Gastrocnemius medialis (tissue), 4 donors: ENCODE data around the gene TMEM240. TPM values are rescaled to one million over a fixed set of nuclear protein-coding genes. Genes with fewer than 3 reads are reported as not detected.

ENCODE experiments used
- ATAC-seq, 2 donors: fragments of 150-250 bp; one replicate each; pipeline ENCODE4 v1.9.1; 2016
- DNase-seq, 2 donors: peaks; one replicate each; pipeline ENCODE4 v3.0.0-alpha.2; 2019
- H3K27ac ChIP-seq, 4 donors: fragments of 200-600 bp; sonication (generic); 1 replicate in 1 of 4; 2 replicates in 3 of 4; pipeline ENCODE4 v1.5.1; 2016 to 2018; ENCODE audit warnings: mild to moderate bottlenecking in 2 of 4, moderate library complexity in 1 of 4
- H3K27me3 ChIP-seq, 3 donors: fragments of 200-600 bp; sonication (generic) in 2 of 3; 1 replicate in 1 of 3; 2 replicates in 2 of 3; pipeline versions ENCODE4 v1.5.1 to v1.6.0; 2016 to 2019; ENCODE audit warnings: mild to moderate bottlenecking in 1 of 3, moderate library complexity in 1 of 3
- H3K36me3 ChIP-seq, 2 donors: fragments of 200-600 bp; sonication (generic) in 1 of 2; one replicate each; pipeline ENCODE4 v1.5.1; 2017 to 2018
- H3K4me1 ChIP-seq, 2 donors: fragments of 200-600 bp; sonication (generic) in 1 of 2; one replicate each; pipeline ENCODE4 v1.5.1; 2016 to 2017; ENCODE audit warnings: mild to moderate bottlenecking in 2 of 2
- H3K4me3 ChIP-seq, 4 donors: fragments of 200-600 bp; sonication (generic) in 3 of 4; 1 replicate in 1 of 4; 2 replicates in 3 of 4; pipeline ENCODE4 v1.5.1; 2016 to 2019; ENCODE audit warnings: mild to moderate bottlenecking in 2 of 4
- H3K9me3 ChIP-seq, 3 donors: fragments of 200-600 bp; sonication (generic) in 2 of 3; 1 replicate in 1 of 3; 2 replicates in 2 of 3; pipeline ENCODE4 v1.5.1; 2016 to 2019
- POLR2A ChIP-seq, 2 donors: fragments of 450-650 bp; IDR thresholded peaks; one replicate each; pipeline ENCODE4 v1.6.1; 2017; ENCODE audit warnings: antibody characterized with exemption in 2 of 2, mild to moderate bottlenecking in 2 of 2, moderate library complexity in 2 of 2
- in situ Hi-C, 4 donors: fragments of 200-750 bp; cut with MboI; loops; one replicate each; pipeline versions ENCODE4 v1.15.0 to v1.8.0; 2017; ENCODE audit warnings: low sequenced_read_pairs in 4 of 4
- intact Hi-C: fragments of 100-400 bp; cut with DNase I; formaldehyde crosslinking; loops from one replicate; pipeline ENCODE4 v1.15.1; 2023; ENCODE audit warnings: low total_unique reads
- total RNA-seq, 4 donors: library from RNA; depleted of rRNA; stranded (reverse); fragments of >200 nt; gene quantifications; one replicate each; pipeline versions ENCODE4 v1.1.0 to v1.2.3, GENCODE V29; 2016
- TF ChIP-seq, protein P1 (sequence below), 5 experiments: fragments of 450-650 bp in 3 of 5; fragments of 200-600 bp in 2 of 5; sonication (generic) in 2 of 5; IDR thresholded peaks in 4 of 5; conservative IDR thresholded peaks in 1 of 5; 1 replicate in 4 of 5; 2 replicates in 1 of 5; pipeline ENCODE4 v1.5.1; 2016 to 2019; ENCODE audit warnings: antibody characterized with exemption in 5 of 5, mild to moderate bottlenecking in 3 of 5, moderate library complexity in 3 of 5

TMEM240 gene
- total RNA-seq, 4 donors from 2014 or later, result 1.1 to 2.0 (median 1.9) TPM; not detected in 1

DNA sequence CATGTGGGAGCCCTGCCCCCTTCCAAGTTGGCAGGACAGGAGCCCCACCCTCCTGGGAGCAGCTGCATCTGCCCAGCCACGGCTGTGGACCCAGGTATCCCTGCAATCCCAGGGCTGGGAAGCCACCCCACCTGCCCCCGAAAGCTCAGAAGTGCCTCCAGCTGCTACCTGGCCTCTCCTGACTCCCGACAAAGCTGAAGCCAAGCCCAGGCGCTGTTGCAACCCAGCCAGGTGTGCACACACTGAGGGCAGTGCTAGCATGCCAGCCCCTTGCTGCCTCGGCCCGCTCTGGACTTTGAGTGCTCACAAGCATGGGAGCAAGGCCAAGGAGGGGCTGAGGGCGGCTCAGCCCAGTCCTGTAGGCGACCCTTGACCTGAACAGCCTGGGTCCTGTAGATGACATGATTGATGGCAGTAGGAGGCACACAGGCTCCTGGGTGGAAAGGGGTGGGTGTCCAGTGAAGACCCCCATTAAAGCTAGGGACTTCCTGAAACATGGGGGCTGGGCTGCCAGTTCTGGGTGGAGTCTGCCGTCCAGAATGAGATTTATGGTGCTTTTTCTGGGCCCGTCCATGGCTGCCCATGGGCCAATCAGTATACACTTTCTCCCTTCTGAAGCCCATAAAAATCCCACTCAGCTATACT lies 37.1 kb upstream of the TMEM240 start:
- H3K9me3 ChIP-seq, result no peaks in the 10 kb centered on the region
- intact Hi-C loops (no loop called here), in situ Hi-C loops (no loop called here)
- no peak for DNase-seq
- no peak overlapping the region for H3K27ac ChIP-seq
- no peak overlapping the region for H3K4me3 ChIP-seq
- no peaks in the 10 kb centered on the region for H3K27me3 ChIP-seq
- no peak for TF ChIP-seq POLR2A (IDR thresholded peaks at IDR 0.05)
- no peaks in the 10 kb centered on the region for H3K36me3 ChIP-seq
- ATAC-seq, result no peak
- peaks cover 18 to 22% of the 10 kb centered on the region in 2 donors for H3K4me1 ChIP-seq

DNA sequence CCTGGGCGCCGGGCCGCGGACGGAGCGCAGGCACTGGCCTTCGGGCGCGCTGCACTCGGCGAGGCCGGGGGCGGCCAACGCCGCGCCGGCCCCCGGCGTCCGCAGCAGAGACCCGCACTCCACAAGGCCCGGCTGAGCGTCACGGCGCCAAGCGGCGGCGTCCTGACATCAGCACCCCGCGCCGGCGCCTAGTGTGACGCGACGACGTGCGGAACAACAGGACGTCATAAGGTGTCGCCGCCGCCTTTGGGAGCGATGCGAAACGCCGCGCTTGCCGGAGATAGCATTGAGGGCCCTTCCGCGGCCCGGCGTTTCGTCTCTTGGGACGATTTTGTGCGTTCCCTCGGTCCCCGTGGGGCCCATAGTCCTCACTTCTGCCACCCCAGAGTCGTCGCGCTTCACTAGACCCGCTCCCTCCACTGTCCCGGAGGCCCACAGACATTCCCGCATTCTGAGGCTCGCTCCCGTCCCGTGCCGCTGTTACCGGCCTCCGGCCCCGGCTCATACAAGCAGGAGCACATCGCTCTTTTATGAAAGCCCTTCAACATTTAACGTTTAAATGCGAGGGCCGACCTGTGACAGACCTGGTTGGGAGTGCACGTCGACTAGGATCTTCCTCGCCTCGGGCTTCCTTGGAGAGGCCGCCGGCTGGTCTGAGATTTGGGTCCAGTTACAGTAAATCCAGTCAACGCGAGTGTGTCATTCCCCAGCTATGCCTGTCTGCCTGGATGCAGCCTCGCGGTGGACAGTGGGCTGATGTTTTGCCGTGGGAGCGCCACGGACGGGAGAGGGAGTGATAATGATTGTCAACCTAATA lies 34.5 kb upstream of the TMEM240 start, which contains the start of gene SSU72:
Gene SSU72 (minus strand): TSS at position 143 of the 817 bp plus-strand sequence. CDS start 306 bp downstream, outside the sequence.
- intact Hi-C loops, result loop anchor here (1.0 to 2.0 kb wide), 4 partner anchors 40 to 176 kb away; partner anchors contain the start of genes ATAD3A, ATAD3B, CCNL2 and MIB2

DNA sequence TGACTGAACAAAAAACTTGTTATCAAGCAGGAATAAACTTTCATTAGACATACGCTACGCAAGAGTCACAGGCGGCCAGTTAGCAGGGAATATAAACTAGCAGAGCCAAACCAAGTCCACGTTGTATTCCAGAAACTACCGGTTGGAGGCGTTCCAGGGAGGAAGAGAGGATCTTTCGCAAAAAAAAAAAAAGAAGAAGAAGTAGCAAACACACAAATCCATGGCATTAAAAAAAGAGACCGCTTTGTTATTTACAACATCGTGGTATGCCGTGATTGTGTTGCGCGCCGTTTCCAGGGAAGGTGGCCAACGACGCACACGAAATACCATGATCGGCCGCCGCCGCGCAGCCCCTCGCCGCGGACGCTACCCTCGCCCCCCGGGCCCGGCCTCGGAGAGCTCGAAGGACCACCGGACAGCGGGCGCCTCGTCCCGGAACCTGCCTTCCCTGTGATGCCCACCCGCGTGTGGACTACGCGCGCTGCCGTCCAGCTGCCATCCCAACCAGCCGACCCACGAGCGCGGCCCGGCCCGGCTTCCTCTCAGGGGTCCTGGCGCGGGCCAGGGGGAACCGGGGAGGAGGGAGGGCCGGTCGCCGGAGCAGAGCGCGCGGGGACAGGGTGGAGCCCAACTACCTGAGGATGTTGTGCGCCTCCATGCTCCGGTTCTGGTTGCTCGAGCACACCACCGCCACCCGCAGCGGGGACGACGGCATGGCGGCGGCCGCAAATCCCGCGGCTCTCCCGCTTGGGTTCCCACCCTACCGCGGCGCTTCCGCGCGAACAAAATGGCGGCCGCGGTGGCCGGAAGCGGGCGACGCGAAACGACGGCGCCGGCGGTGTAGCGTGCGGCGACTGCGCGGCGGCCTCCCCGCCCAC lies 33.7 kb upstream of the TMEM240 start:
- H3K27me3 ChIP-seq, result no peaks in the 10 kb centered on the region
- peaks cover 37 to 40% of the 10 kb centered on the region in 2 donors for H3K4me1 ChIP-seq
- DNase-seq (peak; percentile 31 to 40), ATAC-seq (peak; percentile 81 to 82)
- H3K9me3 ChIP-seq, result no peaks in the 10 kb centered on the region
- H3K27ac ChIP-seq, result peak overlapping the region; percentile 97 to 99 (median 98)
- H3K4me3 ChIP-seq, result peak overlapping the region; percentile 89 to 98 (median 96)
- H3K36me3 ChIP-seq, result no peaks in the 10 kb centered on the region
- intact Hi-C loops (loop anchor here (1.0 to 2.0 kb wide), 4 partner anchors 41 to 175 kb away; partner anchors contain the start of genes ATAD3A, ATAD3B, CCNL2 and MIB2), in situ Hi-C loops (no loop called here)
- TF ChIP-seq, protein P1, sequence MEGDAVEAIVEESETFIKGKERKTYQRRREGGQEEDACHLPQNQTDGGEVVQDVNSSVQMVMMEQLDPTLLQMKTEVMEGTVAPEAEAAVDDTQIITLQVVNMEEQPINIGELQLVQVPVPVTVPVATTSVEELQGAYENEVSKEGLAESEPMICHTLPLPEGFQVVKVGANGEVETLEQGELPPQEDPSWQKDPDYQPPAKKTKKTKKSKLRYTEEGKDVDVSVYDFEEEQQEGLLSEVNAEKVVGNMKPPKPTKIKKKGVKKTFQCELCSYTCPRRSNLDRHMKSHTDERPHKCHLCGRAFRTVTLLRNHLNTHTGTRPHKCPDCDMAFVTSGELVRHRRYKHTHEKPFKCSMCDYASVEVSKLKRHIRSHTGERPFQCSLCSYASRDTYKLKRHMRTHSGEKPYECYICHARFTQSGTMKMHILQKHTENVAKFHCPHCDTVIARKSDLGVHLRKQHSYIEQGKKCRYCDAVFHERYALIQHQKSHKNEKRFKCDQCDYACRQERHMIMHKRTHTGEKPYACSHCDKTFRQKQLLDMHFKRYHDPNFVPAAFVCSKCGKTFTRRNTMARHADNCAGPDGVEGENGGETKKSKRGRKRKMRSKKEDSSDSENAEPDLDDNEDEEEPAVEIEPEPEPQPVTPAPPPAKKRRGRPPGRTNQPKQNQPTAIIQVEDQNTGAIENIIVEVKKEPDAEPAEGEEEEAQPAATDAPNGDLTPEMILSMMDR (IDR thresholded peaks at IDR 0.05 in 4 of 5, conservative IDR thresholded peaks at IDR 0.05 in 1 of 5), result no peak
- no peak for TF ChIP-seq POLR2A (IDR thresholded peaks at IDR 0.05)

More for the DNA sequence above, 34.5 kb upstream of the TMEM240 start, which contains the start of gene SSU72:
- Histone ChIP-seq H3K36me3 (no peaks in the 10 kb centered on the region), H3K9me3 (no peaks in the 10 kb centered on the region), H3K4me3 (peak within 1 kb of the TSS; percentile 89 to 98 (median 96)), H3K27me3 (no peaks in the 10 kb centered on the region), H3K27ac (peak within 1 kb of the TSS; percentile 97 to 99 (median 98)), H3K4me1 (peaks cover 33% of the 10 kb centered on the region in 2 donors)
- DNase-seq (peak; percentile 82 to 92), ATAC-seq (peak; percentile 96)
- in situ Hi-C loops, result no loop called here
- TF ChIP-seq, protein P1 (IDR thresholded peaks at IDR 0.05 in 4 of 5, conservative IDR thresholded peaks at IDR 0.05 in 1 of 5), result peak in 2 of 5 experiments; percentile 47 to 66
- peak; percentile 91 to 96 for TF ChIP-seq POLR2A (IDR thresholded peaks at IDR 0.05)

GRCh38 chr1:1569341-1569740 lies 28.9 kb upstream of the TMEM240 start:
- no peaks in the 10 kb centered on the region for H3K27me3 ChIP-seq
- no peak for DNase-seq
- peaks cover 67 to 69% of the 10 kb centered on the region in 2 donors for H3K4me1 ChIP-seq
- no peak overlapping the region for H3K4me3 ChIP-seq
- no peak for ATAC-seq
- intact Hi-C loops, result no loop called here
- H3K36me3 ChIP-seq, result peaks cover 2 to 4% of the 10 kb centered on the region in 2 donors
- H3K27ac ChIP-seq, result peak overlapping the region; percentile 84 to 91 (median 86)
- peak in 1 of 2 donors; percentile 36 for TF ChIP-seq POLR2A (IDR thresholded peaks at IDR 0.05)
- TF ChIP-seq, protein P1 (IDR thresholded peaks at IDR 0.05 in 4 of 5, conservative IDR thresholded peaks at IDR 0.05 in 1 of 5), result no peak
- in situ Hi-C loops, result no loop called here
- no peaks in the 10 kb centered on the region for H3K9me3 ChIP-seq
